Upper lobe of left lung (tissue), 6 donors: ENCODE results near the gene RGS14. TPM values are rescaled to one million over a fixed set of nuclear protein-coding genes. Genes with fewer than 3 reads are reported as not detected.

Experiments used
- ATAC-seq, 2 donors: fragments of 200-7000 bp; cut with Tn5 transposase; one replicate each; pipeline ENCODE4 v1.9.1; 2022; ENCODE audit warnings: mild to moderate bottlenecking in 2 of 2, moderate library complexity in 2 of 2; ENCODE audit not compliant: low FRiP score in 2 of 2
- DNase-seq, 2 donors: peaks; one replicate each; pipeline ENCODE4 v3.0.0-alpha.2; 2019 to 2020
- H3K27ac ChIP-seq, 4 donors: fragments of 200-600 bp; sonication (generic); one replicate each; pipeline ENCODE4 v1.5.1; 2016 to 2019
- H3K27me3 ChIP-seq, 4 donors: fragments of 200-600 bp; sonication (generic); one replicate each; pipeline ENCODE4 v1.5.1; 2017 to 2019
- H3K36me3 ChIP-seq, 4 donors: fragments of 200-600 bp; sonication (generic); one replicate each; pipeline ENCODE4 v1.5.1; 2016 to 2019
- H3K4me1 ChIP-seq, 4 donors: fragments of 200-600 bp; sonication (generic); one replicate each; pipeline ENCODE4 v1.5.1; 2018 to 2019
- H3K4me3 ChIP-seq, 4 donors: fragments of 200-600 bp; sonication (generic); one replicate each; pipeline ENCODE4 v1.5.1; 2017 to 2019; ENCODE audit warnings: mild to moderate bottlenecking in 2 of 4, moderate library complexity in 1 of 4
- H3K9me3 ChIP-seq, 4 donors: fragments of 200-600 bp; sonication (generic); one replicate each; pipeline ENCODE4 v1.5.1; 2018 to 2019
- EP300 ChIP-seq, 4 donors: sonication (generic); formaldehyde crosslinking; IDR thresholded peaks; one replicate each; pipeline ENCODE4 v1.5.1; 2017; ENCODE audit warnings: antibody characterized with exemption in 4 of 4, control low read depth in 2 of 4
- POLR2A ChIP-seq, 4 donors: fragments of 450-650 bp; IDR thresholded peaks; one replicate each; pipeline ENCODE4 v1.5.1; 2016 to 2017; ENCODE audit warnings: antibody characterized with exemption in 4 of 4, mild to moderate bottlenecking in 2 of 4
- POLR2AphosphoS5 ChIP-seq, 2 donors: sonication (generic); formaldehyde crosslinking; IDR thresholded peaks; one replicate each; pipeline ENCODE4 v1.5.1; 2017; ENCODE audit warnings: antibody characterized with exemption in 2 of 2
- WGBS, 2 donors: methylation state at CpG; one replicate each; pipeline ENCODE4 v1.1.5; 2017 to 2018; 5-methylcytosine and 5-hydroxymethylcytosine counted together
- total RNA-seq, 6 donors: library from RNA; depleted of rRNA in 4 of 6; stranded (reverse); fragments of >200 nt in 4 of 6; gene quantifications; one replicate each; pipeline versions ENCODE4 v1.1.0 to v1.2.1, GENCODE V29; 2016 to 2021
- TF ChIP-seq, protein P1 (sequence below), 6 experiments: fragments of 450-650 bp in 4 of 6; fragments of 200-600 bp in 2 of 6; sonication (generic) in 2 of 6; IDR thresholded peaks; one replicate each; pipeline ENCODE4 v1.5.1; 2016 to 2019; ENCODE audit warnings: antibody characterized with exemption in 6 of 6
- donor health status: DM: no; HTN: no; CAD: no; lungs with moderate emphysema.
- donor health status: DM: no; HTN: yes; CAD: no; lungs with severe emphysema.

Gene RGS14
- total RNA-seq, 6 donors from 2014 or later, result 11.9 to 39.1 (median 26.6) TPM

DNA sequence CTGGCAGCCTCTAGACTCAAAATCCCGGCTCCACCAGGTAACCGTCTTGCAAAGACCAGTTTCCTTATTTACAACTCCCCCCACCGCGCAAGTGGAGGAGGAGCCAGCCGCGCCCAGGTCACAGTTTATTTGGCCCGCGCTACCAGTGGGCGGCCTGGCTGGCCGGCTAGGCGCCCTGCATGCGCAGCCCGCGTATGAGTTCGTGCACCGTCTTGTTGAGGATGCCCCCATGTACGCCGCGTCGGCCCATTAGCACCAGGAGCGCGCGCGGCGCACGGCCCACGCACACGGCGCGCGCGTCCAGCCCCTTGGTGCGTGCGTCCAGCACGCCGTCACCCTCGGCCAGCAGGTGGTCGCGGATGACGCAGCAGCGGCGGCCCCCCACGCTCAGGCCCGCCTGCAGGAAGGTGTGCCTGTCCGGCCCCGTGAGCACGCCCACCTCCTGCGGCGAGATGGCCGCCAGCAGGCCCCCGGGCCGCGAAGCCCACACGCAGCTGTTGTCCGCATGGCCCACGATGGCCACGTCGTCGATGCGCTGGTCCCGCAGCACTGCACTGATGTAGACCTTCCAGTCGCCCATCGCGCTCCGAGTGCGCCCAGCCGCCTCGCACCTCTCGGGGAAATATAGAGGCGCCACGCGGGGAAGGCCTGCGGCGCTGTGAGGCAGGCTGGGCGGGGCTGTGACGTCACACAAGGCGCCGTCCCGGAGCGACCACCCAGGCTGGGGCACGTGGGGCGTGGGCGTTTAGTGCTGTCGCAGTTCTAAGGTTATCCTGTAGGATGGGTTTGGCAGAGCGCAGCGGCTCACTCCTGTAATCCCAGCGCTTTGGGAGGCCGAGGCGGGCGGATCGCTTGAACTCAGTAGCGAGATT, 42.5 kb downstream of the RGS14 start, which contains the start of gene PFN3:
Gene PFN3 (minus strand): TSS at position 665 of the 872 bp plus-strand sequence. CDS start 85 bp downstream, at position 580.
- peak in 1 of 2 donors; percentile 83 for DNase-seq
- Histone ChIP-seq H3K27me3 (peaks cover 2 to 51% (median 31%) of the 10 kb centered on the region in 4 donors), H3K36me3 (no peaks in the 10 kb centered on the region), H3K4me3 (no peak within 1 kb of the TSS), H3K9me3 (no peaks in the 10 kb centered on the region), H3K27ac (no peak within 1 kb of the TSS), H3K4me1 (peaks cover 33 to 44% (median 39%) of the 10 kb centered on the region in 4 donors)
- no peak for ATAC-seq
- 26 to 47% methylated on average over 22 to 72 of the region's 92 CpGs for WGBS, 2 donors
- TF ChIP-seq EP300 (IDR thresholded peaks at IDR 0.05), result no peak
- TF ChIP-seq, protein P1, sequence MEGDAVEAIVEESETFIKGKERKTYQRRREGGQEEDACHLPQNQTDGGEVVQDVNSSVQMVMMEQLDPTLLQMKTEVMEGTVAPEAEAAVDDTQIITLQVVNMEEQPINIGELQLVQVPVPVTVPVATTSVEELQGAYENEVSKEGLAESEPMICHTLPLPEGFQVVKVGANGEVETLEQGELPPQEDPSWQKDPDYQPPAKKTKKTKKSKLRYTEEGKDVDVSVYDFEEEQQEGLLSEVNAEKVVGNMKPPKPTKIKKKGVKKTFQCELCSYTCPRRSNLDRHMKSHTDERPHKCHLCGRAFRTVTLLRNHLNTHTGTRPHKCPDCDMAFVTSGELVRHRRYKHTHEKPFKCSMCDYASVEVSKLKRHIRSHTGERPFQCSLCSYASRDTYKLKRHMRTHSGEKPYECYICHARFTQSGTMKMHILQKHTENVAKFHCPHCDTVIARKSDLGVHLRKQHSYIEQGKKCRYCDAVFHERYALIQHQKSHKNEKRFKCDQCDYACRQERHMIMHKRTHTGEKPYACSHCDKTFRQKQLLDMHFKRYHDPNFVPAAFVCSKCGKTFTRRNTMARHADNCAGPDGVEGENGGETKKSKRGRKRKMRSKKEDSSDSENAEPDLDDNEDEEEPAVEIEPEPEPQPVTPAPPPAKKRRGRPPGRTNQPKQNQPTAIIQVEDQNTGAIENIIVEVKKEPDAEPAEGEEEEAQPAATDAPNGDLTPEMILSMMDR (IDR thresholded peaks at IDR 0.05), result peak in 1 of 6 experiments; percentile 10

DNA sequence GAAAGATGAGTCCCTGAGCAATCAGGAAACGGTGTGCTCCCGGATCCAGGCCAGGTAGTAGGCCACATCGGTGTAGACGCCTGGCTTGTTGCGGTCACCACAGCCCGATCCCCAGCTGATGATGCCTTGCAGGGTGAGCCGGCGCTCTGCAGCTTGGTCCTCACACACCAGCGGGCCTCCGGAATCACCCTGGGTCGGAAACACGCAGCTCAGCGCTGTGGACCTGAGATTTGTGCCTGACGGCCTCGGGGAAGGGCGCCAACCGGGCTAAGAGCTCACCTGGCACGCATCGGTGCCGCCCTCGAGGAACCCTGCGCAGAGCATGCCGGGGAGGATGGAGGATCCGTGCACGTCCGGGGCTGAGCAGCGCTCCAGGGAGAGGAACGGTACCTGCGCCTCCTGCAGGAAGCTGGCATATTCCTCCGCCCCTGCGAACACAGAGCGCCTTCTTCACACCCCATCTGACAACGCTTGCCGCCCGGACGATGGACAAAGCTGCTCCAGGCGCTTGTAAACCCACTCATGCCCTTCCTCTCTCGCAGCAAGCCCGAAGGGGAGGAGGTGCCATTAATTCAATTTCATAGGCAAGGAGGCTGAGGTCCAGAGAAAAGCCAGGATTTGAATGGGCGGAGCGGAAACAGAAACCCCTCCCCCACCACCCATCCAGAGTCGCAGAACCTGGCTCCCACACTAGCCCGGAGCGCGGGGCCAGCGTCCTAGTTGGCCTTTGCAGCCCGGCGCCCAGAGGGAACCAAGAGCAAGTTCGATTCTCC, 44.7 kb downstream of the RGS14 start:
- TF ChIP-seq EP300 (IDR thresholded peaks at IDR 0.05), result no peak
- no peak for TF ChIP-seq POLR2A (IDR thresholded peaks at IDR 0.05)
- no peak for TF ChIP-seq POLR2AphosphoS5 (IDR thresholded peaks at IDR 0.05)
- TF ChIP-seq, protein P1 (IDR thresholded peaks at IDR 0.05), result peak in 5 of 6 experiments; percentile 18 to 54 (median 53)
- H3K36me3 ChIP-seq, result no peaks in the 10 kb centered on the region
- peaks cover 2 to 51% (median 31%) of the 10 kb centered on the region in 4 donors for H3K27me3 ChIP-seq
- no peak overlapping the region for H3K27ac ChIP-seq
- WGBS, 2 donors, result 5 to 16% methylated on average over 19 to 27 of the region's 49 CpGs
- H3K4me1 ChIP-seq, result peaks cover 35 to 51% (median 44%) of the 10 kb centered on the region in 4 donors
- H3K9me3 ChIP-seq, result no peaks in the 10 kb centered on the region
- H3K4me3 ChIP-seq, result peak overlapping the region in 3 of 4 donors; percentile 47 to 65 (median 58)
- peak; percentile 77 to 85 for DNase-seq
- ATAC-seq, result peak; percentile 14 to 70

DNA sequence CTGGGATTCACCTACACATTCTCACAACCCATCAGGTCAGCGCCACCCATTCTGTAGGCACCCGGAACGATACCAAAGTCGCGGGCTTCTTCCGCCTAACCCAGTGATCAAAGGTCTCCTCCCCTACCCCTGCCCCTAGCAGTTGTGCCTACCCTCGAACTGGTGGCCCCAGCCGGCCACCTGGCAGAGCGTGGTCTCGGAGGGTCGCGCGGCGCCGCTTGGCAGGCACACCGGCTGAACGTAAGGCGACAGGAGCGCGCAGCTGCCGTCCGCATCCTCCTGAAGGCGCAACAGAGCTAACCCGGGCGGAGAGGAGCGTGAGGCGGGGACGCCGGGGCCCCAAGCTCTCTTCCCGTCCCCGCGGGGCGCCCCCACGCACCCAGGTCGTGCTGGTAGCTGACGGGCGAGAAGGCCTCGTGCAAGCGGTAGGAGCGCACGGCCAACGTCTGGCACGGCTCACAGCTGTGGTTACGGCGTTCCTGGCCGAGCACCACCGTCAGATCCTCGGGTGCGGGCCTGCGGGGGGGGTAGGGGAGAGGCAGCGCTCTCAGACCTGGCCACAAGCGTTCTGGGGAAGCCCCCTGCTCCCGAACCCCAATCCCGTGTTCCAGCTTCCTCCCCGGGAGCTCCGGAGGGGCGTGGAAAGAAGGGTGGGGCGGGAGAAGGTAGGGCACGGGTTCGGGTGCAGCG, 45.5 kb downstream of the RGS14 start:
- H3K4me3 ChIP-seq, result peak overlapping the region; percentile 47 to 65 (median 54)
- no peaks in the 10 kb centered on the region for H3K36me3 ChIP-seq
- no peaks in the 10 kb centered on the region for H3K9me3 ChIP-seq
- peak overlapping the region in 1 of 4 donors; percentile 59 for H3K27ac ChIP-seq
- no peak for TF ChIP-seq POLR2AphosphoS5 (IDR thresholded peaks at IDR 0.05)
- TF ChIP-seq, protein P1 (IDR thresholded peaks at IDR 0.05), result no peak
- no peak for TF ChIP-seq POLR2A (IDR thresholded peaks at IDR 0.05)
- no peak for TF ChIP-seq EP300 (IDR thresholded peaks at IDR 0.05)
- ATAC-seq, result peak in 1 of 2 donors; percentile 6
- DNase-seq, result peak in 1 of 2 donors; percentile 89
- peaks cover 2 to 51% (median 31%) of the 10 kb centered on the region in 4 donors for H3K27me3 ChIP-seq
- 6 to 17% methylated on average over 6 to 39 of the region's 61 CpGs for WGBS, 2 donors
- peaks cover 35 to 51% (median 44%) of the 10 kb centered on the region in 4 donors for H3K4me1 ChIP-seq

DNA sequence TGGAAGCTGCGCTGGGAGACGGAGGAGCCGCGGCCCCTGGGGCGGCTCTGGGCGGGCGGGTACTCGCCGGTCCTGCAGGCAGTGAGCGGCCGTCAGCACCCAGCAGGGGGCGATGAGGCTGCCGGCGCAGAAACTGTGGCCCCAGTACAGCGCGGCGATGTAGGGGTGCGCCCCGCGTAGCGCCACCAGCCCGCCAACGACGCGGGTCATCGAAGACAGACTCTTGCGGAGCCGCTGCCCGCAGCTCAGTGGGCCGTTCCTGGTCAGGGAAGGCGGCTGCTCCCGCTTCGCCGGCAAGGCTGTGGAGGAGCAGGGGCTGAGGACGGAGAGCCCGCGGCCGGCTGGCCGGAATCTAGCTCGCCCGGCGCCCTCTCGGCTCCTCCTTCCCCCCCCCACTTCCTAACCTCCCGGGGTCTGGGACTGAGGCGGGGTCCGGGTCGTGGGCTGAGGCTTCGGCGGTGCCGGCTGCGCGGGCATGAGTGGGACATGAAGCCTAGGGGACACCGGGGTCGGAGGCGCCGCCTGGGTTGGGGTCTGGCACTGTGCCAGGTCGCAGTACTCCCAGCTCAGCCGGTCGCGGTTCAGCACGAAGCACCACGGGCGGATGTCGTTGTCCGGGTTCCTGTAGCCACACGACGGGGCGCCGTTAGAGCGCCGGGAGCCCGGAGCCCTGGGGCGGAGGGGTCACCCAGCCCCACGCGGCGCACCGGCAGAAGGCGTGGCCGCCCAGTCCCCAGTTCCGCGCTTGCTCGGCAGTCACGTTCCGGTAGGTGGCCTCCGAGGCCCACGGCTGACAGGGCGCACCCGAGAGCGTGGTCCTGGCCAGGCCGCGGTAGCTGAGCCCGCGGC, 46.3 kb downstream of the RGS14 start:
- no peaks in the 10 kb centered on the region for H3K9me3 ChIP-seq
- TF ChIP-seq EP300 (IDR thresholded peaks at IDR 0.05), result no peak
- TF ChIP-seq POLR2AphosphoS5 (IDR thresholded peaks at IDR 0.05), result peak; percentile 7 to 64
- peak in 1 of 4 donors; percentile 16 for TF ChIP-seq POLR2A (IDR thresholded peaks at IDR 0.05)
- TF ChIP-seq, protein P1 (IDR thresholded peaks at IDR 0.05), result peak; percentile 53 to 96 (median 92)
- DNase-seq, result peak; percentile 92 to 95
- WGBS, 2 donors, result 0 to 1% methylated on average over 15 to 66 of the region's 93 CpGs
- H3K27me3 ChIP-seq, result peaks cover 2 to 49% (median 30%) of the 10 kb centered on the region in 4 donors
- peaks cover 35 to 51% (median 44%) of the 10 kb centered on the region in 4 donors for H3K4me1 ChIP-seq
- H3K27ac ChIP-seq, result peak overlapping the region in 2 of 4 donors; percentile 26 to 59
- peak; percentile 90 to 93 for ATAC-seq
- H3K4me3 ChIP-seq, result peak overlapping the region; percentile 47 to 65 (median 54)
- H3K36me3 ChIP-seq, result no peaks in the 10 kb centered on the region
